ENCODE data around the gene KANTR. TPM values are rescaled to one million over a fixed set of nuclear protein-coding genes. Genes with fewer than 3 reads are reported as not detected.

The KANTR gene
- total RNA-seq, 2 donors from 2014 or later: 3.3 to 6.0 TPM

GRCh38 chrX:53082773-53083616 is 10.9 kb upstream of the KANTR start:
- Histone ChIP-seq H3K4me1 (peaks cover 0 to 21% of the 10 kb centered on the region in 2 donors), H3K27me3 (no peaks in the 10 kb centered on the region), H3K27ac (peak overlapping the region; percentile 89 to 94), H3K9me3 (no peaks in the 10 kb centered on the region), H3K4me3 (peak overlapping the region; percentile 56 to 71), H3K36me3 (peaks cover 14% of the 10 kb centered on the region)
- DNase-seq (ENCODE audit: low spot score): no peak
- no peak for TF ChIP-seq CTCF (IDR thresholded peaks at IDR 0.05)

- DNase-seq (ENCODE audit: low spot score): no peak
- Histone ChIP-seq H3K36me3 (peaks cover 14% of the 10 kb centered on the region), H3K4me3 (peak overlapping the region; percentile 7 to 71), H3K4me1 (peaks cover 0 to 25% of the 10 kb centered on the region in 2 donors), H3K27ac (peak overlapping the region; percentile 89 to 94), H3K9me3 (no peaks in the 10 kb centered on the region), H3K27me3 (no peaks in the 10 kb centered on the region)
- no peak for TF ChIP-seq CTCF (IDR thresholded peaks at IDR 0.05)
Measured at GRCh38 chrX:53084043-53084570, 9.8 kb upstream of the KANTR start.

GRCh38 chrX:53084863-53085262 is 9.1 kb upstream of the KANTR start:
- DNase-seq (ENCODE audit: low spot score): no peak
- Histone ChIP-seq H3K36me3 (peaks cover 14% of the 10 kb centered on the region), H3K9me3 (no peaks in the 10 kb centered on the region), H3K4me3 (peak overlapping the region in 1 of 2 donors; percentile 71), H3K27ac (peak overlapping the region; percentile 84 to 89), H3K27me3 (no peaks in the 10 kb centered on the region), H3K4me1 (peaks cover 0 to 25% of the 10 kb centered on the region in 2 donors)
- no peak for TF ChIP-seq CTCF (IDR thresholded peaks at IDR 0.05)

GRCh38 chrX:53085661-53086229 is 8.2 kb upstream of the KANTR start:
- DNase-seq (ENCODE audit: low spot score): no peak
- Histone ChIP-seq H3K36me3 (peaks cover 14% of the 10 kb centered on the region), H3K27ac (peak overlapping the region; percentile 84 to 89), H3K4me1 (peaks cover 0 to 25% of the 10 kb centered on the region in 2 donors), H3K9me3 (no peaks in the 10 kb centered on the region), H3K4me3 (no peak overlapping the region), H3K27me3 (no peaks in the 10 kb centered on the region)
- TF ChIP-seq CTCF (IDR thresholded peaks at IDR 0.05): no peak

- TF ChIP-seq CTCF (IDR thresholded peaks at IDR 0.05): no peak
- peak overlapping the region; percentile 84 to 95 for H3K27ac ChIP-seq
- H3K36me3 ChIP-seq: peaks cover 14% of the 10 kb centered on the region
- peaks cover 0 to 25% of the 10 kb centered on the region in 2 donors for H3K4me1 ChIP-seq
- DNase-seq (ENCODE audit: low spot score): no peak
- no peaks in the 10 kb centered on the region for H3K27me3 ChIP-seq
- H3K9me3 ChIP-seq: no peaks in the 10 kb centered on the region
- H3K4me3 ChIP-seq: no peak overlapping the region
Measured at GRCh38 chrX:53086464-53086863, 7.5 kb upstream of the KANTR start.
